SHP77 (cell line): ENCODE results near the gene NBAS.

Source experiments
- DNase-seq, 2 experiments: peaks; one replicate each; lab custom pipeline; 2025; lab: John Stamatoyannopoulos, UW

Gene NBAS

DNA sequence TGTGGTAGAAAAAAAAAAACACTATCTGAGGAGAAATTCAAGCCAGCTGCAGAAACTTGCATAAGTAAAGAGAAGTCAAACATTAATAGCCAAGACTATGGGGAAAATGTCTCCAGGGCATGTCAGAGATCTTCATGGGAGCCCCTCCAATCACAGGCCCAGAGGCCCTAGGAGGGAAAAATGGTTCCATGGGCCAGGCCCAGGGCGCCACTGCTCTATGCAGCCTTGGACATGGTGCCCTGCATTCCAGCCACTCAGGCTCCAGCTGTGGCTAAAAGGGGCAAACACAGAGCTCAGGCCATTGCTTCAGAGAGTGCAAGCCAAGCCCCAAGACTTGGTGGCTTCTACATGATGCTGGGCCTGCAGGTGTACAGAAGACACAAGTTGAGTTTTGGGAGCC lies 354.7 kb downstream of the NBAS start:
- DNase-seq, result no peak

DNA sequence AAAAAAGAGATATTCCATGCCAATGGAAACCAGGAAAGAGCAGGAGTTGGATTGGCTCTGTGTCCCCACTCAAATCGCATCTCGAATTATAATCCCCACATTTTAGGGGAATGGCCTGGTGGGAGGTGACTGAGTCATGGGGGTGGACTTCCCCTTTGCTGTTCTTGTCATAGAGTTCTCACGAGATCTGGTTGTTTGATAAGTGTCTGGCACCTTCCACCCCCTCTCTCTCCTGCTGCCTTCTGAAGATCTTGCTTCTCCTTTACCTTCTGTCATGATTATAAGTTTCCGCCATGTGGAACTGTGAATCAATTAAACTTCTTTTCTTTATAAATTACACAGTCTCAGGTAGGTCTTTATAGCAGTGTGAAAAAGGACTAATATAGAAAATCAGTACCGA lies 355.6 kb downstream of the NBAS start:
- no peak for DNase-seq

DNA sequence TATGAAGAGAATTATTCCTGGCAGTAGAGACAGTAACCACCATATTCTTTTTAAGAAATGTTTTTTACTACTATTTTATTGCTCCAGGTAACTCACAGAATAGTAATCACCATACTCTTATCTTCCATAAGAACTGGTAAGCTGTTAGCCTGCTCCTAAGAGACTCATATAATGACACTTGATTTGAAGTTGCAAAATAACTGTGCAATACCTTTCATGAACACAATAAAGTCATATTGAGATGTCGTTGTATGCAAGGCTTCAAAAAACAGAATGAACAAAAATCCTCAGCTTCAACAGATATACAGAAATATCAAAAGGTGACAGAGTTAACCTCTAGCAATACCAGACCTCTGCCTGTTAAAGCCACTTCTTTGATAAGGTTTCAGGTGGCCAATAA lies 360.1 kb downstream of the NBAS start:
- DNase-seq, result no peak

DNA sequence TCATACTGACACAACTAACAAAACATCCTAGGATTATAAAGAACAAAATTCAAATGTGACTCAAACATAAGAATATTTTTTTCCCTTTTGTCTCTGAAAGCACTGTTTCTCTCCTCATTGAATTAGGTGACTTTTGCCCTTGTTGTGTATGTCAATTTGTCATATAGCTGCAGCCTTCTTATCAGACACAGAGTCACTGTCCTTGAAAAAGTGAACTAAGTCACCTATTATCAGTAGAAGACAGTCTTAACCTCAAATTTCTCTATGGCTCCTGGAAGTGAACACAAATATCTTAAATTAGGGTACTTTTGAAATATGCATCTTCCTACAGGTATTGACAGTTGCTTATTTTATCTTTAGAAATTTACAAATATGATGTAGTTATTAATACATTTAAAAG lies 360.6 kb downstream of the NBAS start:
- no peak for DNase-seq

DNA sequence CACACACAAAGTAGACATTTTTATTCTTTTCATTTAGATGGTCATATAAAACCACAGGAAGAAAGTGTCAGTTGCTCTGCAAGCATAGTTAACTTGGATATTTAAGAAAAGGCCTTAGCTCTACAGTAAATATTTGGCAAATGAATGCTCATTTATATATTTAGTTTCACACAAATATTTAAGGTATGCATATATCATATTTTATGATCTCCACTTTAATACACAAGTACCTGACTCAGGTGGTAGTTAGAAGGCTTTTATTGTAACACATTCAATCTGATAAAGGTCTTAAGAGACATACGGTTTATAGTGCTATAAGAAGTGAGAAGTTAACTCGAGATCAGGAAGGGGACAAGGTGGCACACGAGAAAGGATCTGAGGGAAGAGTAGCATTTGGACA lies 363.1 kb downstream of the NBAS start:
- DNase-seq, result no peak

DNA sequence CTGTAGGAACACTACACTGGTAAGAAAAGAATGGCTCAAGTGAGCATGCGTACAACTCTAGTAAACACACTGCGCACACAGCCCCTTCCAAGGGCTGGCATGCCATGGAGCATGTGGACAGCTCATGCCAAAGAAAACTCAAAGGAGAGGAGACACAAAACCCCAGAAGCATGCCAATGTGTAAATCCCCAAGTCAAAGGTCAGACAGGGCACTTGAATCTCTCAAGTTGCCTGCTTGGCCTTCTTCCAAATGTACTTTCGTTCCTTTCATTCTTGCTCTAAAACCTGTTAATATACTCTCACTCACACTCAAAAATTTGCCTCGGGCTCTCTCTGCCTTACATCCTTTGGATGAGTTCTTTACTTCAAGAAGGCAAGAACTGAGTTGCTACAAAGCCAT lies 365.3 kb downstream of the NBAS start:
- DNase-seq, result no peak

DNA sequence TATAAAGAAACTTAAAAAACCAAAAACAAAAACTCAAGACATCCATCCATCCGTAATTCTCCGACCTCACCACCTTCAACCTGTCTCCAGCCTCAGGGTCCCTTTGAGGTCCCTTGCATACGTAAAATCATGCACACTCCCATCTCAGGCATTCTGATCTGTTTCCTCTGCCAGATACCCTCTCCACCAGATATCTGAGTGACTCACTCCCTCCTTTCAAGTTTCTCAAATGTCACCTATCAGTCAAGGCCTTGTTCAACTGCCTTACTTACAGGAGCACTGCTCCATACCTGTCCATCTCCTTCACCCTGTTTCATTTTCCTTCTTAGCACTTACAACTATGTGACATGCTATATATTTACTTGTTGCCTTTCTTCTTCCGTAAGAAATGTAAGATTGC lies 369.3 kb downstream of the NBAS start:
- DNase-seq, result no peak

DNA sequence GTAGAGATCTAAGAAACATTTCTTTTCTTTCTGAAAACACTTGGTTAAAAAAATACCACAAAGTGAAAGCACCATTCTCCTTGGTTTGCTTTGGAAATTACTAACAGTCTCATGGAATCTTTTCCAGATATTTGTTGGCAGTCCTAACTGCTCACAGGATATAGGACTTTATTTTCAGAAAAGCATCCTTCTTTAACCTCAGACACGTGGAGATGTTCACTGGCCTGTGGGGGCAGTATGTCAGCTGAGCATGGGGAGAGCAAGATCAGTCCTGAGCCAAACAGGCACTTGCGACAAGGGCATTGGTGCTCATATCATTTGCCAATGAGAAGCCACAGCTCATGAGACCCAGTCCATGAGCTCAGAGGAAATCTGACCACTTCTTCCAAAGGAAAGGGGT lies 371.9 kb downstream of the NBAS start:
- peak in 1 of 2 experiments; percentile 7 for DNase-seq

DNA sequence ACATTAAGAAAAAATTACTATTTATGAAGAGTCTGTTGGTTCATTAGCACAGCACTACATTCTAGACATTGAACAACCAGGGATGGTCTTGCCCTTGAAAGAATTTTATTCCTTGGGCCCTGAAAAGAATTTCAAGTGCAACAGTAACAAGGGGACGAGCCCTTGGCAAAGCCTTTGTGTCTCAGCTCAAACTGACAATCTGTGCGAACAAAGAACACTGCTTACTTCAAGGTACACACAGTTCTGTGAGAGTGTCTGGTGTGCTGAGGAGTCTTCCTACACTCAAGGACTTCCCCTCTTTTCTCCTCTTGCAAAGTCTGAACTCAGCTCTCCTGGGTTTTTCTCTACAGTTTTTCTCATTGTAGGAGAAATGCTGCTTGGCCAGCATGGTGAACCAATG lies 373.4 kb downstream of the NBAS start:
- DNase-seq, result no peak

DNA sequence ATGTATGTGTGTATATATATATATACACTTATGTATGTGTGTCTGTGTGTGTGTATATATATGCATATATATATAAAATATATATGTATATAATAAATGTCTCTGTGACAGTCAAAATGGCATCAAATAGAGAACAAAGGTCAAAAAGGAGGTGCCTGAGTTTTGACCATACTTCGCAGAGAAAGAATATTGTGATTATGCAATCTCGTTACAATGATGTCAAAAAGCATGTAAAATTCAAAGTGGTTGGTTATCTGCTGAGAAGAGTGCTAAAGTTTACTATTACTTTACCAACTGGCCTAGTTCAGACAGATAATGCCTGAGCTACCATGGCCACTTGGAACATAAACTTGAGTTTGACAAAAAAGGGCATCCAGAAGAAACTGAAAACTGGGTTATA lies 375.0 kb downstream of the NBAS start:
- DNase-seq, result no peak

DNA sequence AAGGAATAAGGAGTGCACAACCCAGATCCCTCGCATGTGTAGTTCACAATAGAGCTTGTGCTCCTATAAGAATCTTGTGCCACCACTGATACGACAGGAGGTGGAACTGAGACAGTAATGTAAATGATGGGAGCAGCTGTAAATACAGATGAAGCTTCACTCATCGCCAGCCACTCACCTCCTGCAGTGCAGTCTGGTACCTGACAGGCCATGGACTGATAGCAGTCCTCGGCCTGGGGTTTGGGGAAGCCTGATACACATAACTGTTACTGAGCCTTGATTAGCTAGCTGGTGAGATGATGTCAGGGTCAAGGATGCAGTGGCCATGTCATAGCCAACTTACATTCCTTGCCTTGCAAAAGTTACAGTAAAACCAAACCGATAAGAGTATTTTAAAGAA lies 376.6 kb downstream of the NBAS start:
- no peak for DNase-seq

DNA sequence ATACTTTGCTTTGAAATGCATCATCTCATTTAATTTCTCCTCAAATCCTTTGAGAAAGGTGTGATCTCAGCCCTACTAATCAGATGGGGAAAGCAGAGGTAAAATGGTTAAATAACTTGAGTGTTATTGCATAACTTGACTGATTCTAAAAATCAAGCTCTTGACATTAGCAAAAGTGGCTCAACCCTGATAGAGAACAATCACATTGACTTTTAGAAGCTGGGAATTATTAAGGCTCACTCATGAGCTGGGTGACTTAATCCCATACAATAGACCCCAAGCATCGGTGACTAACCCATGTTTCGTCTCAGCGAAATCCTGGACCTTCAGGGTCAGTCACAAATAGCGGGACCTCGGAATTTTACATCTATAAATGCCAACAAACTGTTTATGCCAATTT lies 378.9 kb downstream of the NBAS start:
- DNase-seq, result no peak

DNA sequence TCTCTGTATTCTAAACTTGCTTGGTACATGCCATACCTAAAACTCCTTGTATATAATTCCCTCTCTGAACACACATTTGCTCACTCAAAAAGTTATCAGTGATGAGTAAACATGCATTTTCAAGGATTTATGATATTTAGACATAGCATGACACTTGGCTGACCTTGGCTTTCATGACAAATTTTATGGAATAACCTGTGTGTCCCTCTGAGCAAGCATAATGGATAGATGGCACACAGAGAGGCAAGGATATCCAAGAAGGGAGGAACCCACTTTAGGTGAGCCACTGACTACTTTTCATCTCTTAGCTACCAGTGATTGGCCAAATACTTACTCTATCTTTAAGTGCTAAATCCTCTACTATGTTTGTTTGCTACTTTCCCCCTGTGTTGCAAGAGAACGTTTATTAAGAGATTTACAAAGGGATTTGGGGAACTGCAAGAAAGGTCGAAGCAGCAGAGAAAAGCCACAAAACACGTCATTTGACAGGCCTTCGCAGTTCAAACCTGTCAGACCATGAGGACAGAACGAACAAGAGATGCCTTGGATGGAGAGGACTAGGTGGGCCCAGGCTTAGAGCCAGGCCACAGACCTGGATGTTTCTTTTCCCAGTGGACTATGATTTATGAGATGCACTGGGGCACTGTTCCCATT lies 379.9 kb downstream of the NBAS start:
- DNase-seq, result no peak

DNA sequence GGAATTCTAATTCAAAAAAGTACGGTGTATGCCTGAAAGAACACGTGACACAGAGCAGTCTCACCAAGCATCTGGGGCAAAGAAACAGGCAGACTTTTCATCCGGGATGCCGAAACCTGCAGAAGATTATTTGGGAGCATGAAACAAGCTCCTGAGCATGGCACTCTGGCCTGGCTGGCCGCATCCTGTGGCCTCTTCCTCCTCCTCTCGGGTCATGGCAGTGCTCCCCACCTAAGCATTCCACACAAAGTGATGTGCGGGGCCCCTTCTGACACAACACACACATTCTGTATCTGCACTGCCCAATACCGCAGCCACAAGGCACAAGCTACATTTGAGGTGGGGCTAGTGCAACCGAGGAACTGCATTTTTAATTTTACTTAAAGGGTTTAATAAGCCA lies 380.8 kb downstream of the NBAS start:
- no peak for DNase-seq

DNA sequence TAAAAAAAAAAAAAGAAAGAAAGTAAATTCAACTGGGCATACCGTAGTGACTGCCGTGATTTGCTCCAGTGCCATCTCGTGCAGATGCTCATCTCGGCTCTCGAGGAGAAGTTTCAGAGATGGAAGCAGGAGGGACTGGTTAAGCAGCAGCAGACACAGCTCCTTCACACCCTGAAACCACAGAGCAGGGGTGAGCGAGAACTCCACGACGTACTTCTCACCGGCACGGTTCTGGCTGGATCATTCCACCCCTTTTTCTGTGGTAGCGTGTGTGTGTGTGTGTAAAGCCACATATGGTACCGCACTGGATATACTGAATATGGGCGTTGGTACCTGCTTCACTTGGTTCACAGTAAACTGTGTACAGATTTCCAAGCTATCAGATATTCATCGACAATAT lies 382.2 kb downstream of the NBAS start:
- DNase-seq, result no peak

DNA sequence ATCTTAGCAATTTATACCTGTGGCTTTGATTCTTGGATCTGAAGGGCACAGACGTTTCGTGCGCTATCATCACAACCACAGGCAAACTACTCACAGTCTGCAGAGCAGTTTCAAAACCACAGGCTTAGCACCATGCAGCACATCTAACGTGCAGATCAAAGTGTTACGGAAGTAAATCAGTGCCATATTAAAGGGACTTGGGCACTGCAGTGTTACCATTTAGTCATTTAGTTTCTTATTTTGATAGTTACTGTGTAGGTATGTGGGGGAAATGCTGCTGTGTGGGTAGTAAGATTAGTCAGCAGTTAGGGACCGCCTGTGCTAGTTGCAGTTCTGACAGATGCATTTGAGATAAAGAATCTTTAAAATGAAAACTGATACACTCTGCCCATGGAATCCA lies 384.0 kb downstream of the NBAS start:
- no peak for DNase-seq

DNA sequence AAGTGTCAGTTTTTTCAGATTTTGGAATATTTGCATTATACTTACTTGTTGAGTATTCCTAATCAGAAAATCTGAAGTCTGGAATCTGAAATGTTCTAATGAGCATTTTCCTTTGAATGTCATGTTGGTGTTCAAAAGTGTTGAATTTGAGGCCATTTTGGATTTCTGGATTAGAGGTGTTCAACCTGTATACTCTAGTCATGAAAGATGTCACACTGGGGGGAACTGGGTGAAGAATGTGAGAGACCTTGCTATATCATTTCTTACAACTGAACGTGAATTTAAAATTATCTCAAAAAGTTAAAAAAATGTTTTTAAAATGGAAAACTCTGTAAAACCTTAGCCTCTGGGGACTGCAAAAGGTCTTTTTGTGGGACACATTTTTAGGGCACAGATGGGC lies 384.5 kb downstream of the NBAS start:
- DNase-seq, result no peak

DNA sequence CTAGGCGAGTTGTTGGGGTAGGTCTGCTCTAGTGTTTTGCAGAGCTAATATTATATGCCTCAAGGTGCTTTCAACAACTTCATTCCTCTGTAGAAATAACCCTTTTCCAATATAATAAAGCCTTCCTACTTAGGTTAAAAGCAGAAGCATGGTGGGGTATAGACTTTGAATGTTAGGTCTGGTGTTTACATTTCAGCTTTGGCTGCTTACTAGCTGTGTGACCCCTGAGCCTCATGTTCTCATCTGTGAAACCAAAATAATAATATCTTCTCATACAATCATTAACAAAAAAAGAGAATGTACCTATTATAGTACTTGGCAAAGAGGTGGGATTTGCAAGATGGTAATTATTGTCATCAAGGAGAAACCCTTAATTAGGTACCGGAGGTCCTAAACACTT lies 386.6 kb downstream of the NBAS start:
- DNase-seq, result no peak

DNA sequence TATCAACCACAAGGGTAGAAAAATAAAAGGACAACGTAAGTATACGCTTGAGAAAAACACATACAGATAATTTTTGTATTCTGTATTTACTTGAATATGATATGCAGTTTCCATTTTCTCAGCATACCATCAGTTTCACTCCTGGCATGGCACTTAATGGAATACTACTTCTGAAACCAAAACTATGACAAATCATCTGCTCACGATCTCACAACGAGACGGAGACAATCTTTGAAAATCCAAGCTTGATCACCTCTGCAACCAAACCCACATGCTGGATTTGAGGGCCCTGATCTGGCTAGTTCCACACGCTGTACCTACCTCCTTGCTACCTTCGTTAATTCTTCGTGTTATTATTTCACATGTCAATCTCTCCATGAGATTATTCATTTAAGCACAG lies 387.6 kb downstream of the NBAS start:
- no peak for DNase-seq

DNA sequence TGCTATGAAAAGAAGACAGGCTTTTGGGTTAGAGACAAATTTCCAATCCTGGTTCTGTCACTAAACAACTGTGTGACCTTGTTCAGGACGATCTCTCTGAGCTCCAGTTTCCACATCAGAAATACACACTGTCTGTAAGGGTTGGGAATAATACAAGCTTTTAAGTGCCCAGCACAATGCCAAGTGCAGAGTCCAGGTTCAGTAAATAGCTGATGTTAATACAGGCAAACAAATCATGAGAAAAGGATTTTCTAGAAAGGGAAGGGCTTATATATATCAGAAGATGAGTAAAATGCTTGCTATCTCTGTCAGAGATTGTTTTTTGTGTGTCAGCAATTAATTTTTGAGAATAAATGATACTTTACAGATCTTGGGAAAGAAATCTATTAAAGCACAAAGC lies 388.3 kb downstream of the NBAS start:
- DNase-seq, result no peak

DNA sequence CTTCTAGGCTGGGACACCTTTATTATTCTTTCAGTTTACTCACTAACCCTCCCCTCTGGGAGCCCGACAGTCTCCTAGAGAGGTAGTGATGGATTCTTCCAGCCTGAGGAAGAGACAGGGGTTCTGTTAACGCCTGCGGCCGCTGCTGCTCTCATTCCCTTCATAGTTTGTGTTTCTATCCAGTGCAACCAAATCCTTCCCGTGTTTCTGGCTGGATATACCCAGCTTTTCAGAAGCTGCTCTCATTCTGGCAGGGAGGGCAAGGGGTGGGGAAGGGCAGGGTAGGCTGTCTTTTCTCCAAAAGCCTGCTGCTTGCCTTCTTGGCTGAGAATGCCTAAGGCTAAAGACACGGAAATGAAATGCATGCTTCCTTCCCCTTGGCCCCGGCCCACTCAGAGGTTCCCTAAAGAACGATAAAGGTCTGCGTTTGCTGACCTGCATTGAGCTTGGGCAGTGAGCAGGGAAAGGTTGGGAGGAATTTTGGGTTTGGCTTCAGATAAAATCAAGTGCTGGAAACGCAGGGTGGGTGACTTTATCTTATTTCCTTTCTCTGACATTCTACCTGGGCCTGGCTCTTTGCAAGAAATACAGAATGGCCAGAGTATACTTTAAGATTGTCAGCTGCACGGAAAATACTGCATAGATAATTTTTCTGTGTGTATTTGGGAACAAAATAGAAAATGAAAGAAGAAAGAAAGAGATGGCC lies 390.9 kb downstream of the NBAS start:
- DNase-seq, result no peak

DNA sequence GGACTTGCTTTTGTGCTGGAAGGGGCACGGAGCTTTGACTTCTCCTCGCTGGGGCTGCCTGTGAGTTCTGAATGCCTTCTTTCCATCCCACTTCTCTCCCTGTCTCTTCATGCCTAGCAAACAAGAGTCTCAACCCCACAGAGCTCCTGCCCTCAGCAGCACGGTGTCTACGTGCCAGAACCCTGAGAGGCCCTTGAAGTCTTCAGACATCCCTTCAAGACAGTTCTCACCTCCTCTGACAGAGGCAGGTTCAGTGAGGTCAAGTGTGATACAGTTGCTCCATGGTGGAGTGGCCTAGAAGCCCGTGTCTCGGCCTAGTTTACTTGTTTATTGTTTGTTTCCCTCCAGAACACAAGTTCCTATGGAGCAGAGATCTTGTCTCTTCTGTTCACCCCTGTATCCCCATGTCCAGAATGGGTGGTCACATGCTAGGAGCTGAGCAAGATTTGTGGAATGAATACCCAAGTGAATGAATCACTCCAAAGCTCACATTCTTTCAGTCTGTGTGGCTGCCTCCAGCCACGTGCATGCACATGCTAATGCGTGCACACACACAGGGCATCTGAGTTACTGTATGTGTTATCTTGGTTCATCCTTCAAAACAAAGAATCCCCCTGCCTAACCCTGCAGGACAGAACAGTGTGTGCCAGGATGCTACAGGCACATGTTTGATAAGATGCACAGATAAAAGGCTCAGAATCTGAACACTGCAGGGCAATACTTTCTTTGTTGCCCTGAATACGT lies 391.6 kb downstream of the NBAS start:
- DNase-seq, result no peak

DNA sequence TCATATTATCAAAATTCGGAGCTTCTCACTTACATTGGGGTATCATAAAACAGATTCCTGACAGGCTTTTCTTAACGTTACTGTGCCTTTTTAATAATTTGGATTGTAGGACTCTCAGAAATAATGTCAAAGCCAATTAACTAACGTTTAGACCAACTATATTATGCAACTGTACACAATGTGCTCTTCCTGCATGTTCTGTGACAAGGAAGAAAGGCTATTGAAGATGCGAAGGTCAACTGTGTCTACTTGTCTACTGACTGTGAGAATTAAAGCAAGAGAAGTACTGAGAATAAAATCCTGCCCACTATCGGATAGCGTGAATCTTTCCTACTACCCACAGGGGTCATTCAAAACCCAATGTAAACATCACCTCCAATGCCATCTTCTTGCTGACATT lies 393.0 kb downstream of the NBAS start:
- no peak for DNase-seq

DNA sequence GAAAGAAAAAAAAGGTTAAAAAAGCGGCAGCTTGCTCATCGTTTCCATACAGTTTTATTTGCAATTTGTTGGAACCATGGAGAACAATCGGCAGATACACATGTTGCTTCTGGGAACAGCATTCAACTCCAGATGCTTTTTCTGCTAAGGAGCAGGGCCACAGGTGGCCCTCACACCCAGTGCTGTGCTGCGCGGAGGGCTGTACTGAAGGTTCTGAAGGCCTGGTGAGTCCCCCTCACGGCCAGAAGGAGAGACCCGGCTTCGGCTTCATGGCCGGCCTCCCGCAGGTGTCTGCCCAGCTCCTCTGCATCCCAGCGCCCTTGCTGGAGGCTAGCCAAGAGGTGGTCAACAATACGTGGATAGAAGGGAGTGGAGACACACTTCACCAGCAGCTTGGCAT lies 394.3 kb downstream of the NBAS start:
- no peak for DNase-seq
